GM23248 (cell line): Measurements from ENCODE around the gene KNSTRN. TPM values are rescaled to one million over a fixed set of nuclear protein-coding genes. Genes with fewer than 3 reads are reported as not detected.

Experiments
- DNase-seq: peaks from one replicate; pipeline ENCODE4 v3.0.0-alpha.2; 2015
- H2AFZ ChIP-seq: fragments of 200-600 bp; sonication (generic); 2 replicates; pipeline ENCODE4 v1.6.1; 2016; ENCODE audit warnings: antibody characterized with exemption
- H3F3A ChIP-seq: fragments of 200-600 bp; sonication (generic); 2 replicates; pipeline ENCODE4 v1.6.1; 2016; ENCODE audit warnings: mild to moderate bottlenecking, antibody characterized with exemption, mixed run types; ENCODE audit not compliant: insufficient read depth
- H3K27ac ChIP-seq: fragments of 200-600 bp; sonication (generic); 2 replicates; pipeline ENCODE4 v1.5.1; 2016; ENCODE audit warnings: mild to moderate bottlenecking
- H3K27me3 ChIP-seq: fragments of 200-600 bp; sonication (generic); replicated peaks from 2 replicates; pipeline ENCODE4 v1.6.1; 2016; ENCODE audit warnings: mild to moderate bottlenecking; ENCODE audit not compliant: insufficient read depth
- H3K36me3 ChIP-seq: fragments of 200-600 bp; sonication (generic); 2 replicates; pipeline ENCODE4 v1.6.1; 2016; ENCODE audit warnings: low read depth, mild to moderate bottlenecking
- H3K4me1 ChIP-seq: fragments of 200-600 bp; sonication (generic); 2 replicates; pipeline ENCODE4 v1.6.1; 2016; ENCODE audit warnings: mild to moderate bottlenecking; ENCODE audit not compliant: insufficient read depth
- H3K4me2 ChIP-seq: fragments of 200-600 bp; sonication (generic); one replicate; pipeline ENCODE4 v1.6.1; 2016; ENCODE audit warnings: mild to moderate bottlenecking; ENCODE audit not compliant: unreplicated experiment
- H3K4me3 ChIP-seq: fragments of 200-600 bp; sonication (generic); 2 replicates; pipeline ENCODE4 v1.5.1; 2016; ENCODE audit warnings: mild to moderate bottlenecking
- H3K79me2 ChIP-seq: fragments of 200-600 bp; sonication (generic); 2 replicates; pipeline ENCODE4 v1.6.1; 2016; ENCODE audit warnings: mild to moderate bottlenecking; ENCODE audit not compliant: insufficient read depth
- H3K9ac ChIP-seq: fragments of 200-600 bp; sonication (generic); 2 replicates; pipeline ENCODE4 v1.6.1; 2016; ENCODE audit warnings: mild to moderate bottlenecking
- H3K9me2 ChIP-seq: fragments of 200-600 bp; sonication (generic); 2 replicates; pipeline ENCODE4 v1.6.1; 2016; ENCODE audit warnings: mixed run types, mild to moderate bottlenecking, moderate library complexity; ENCODE audit not compliant: insufficient read depth
- H3K9me3 ChIP-seq: fragments of 200-600 bp; sonication (generic); one replicate; pipeline ENCODE4 v1.6.1; 2017; ENCODE audit warnings: low read depth
- H4K20me1 ChIP-seq: fragments of 200-600 bp; sonication (generic); 2 replicates; pipeline ENCODE4 v1.6.0; 2016; ENCODE audit not compliant: insufficient read depth
- EZH2 ChIP-seq: fragments of 200-600 bp; sonication (generic); IDR thresholded peaks from 2 replicates; pipeline ENCODE4 v1.6.1; 2018; ENCODE audit warnings: antibody characterized with exemption, mild to moderate bottlenecking; ENCODE audit not compliant: insufficient read depth, poor library complexity, severe bottlenecking
- EZH2phosphoT487 ChIP-seq: fragments of 200-600 bp; sonication (generic); IDR thresholded peaks from 2 replicates; pipeline ENCODE4 v1.6.1; 2018; ENCODE audit warnings: antibody characterized with exemption, moderate library complexity, mild to moderate bottlenecking, low read depth; ENCODE audit not compliant: insufficient read depth
- WGBS, 2 experiments: methylation state at CpG; one replicate each; pipeline ENCODE4 v1.1.6; 2015 to 2017; ENCODE audit warnings: low lambda C conversion rate in 2 of 2, low coverage in 1 of 2; ENCODE audit errors: missing lambda C conversion rate in 2 of 2; 5-methylcytosine and 5-hydroxymethylcytosine counted together
- in situ Hi-C: fragments of 300-500 bp; cut with MboI; formaldehyde crosslinking; loops from 2 replicates; pipeline ENCODE4 v1.15.0; 2020
- polyA plus RNA-seq: library from polyadenylated mRNA; unstranded; fragments of >200 nt; fragmentation: Nextera tagmentation; extraction: Ambion mirVana; gene quantifications from 2 replicates; pipeline ENCODE4 v1.2.1, GENCODE V29; 2016
- total RNA-seq: library from RNA; depleted of rRNA; stranded (reverse); fragments of >200 nt; shearing (Covaris generic); gene quantifications from 2 replicates; pipeline ENCODE4 v1.2.3, GENCODE V29; 2014

KNSTRN gene
- total and polyA plus RNA-seq, 2 experiments from 2014 or later = 31.1 to 37.7 TPM

DNA sequence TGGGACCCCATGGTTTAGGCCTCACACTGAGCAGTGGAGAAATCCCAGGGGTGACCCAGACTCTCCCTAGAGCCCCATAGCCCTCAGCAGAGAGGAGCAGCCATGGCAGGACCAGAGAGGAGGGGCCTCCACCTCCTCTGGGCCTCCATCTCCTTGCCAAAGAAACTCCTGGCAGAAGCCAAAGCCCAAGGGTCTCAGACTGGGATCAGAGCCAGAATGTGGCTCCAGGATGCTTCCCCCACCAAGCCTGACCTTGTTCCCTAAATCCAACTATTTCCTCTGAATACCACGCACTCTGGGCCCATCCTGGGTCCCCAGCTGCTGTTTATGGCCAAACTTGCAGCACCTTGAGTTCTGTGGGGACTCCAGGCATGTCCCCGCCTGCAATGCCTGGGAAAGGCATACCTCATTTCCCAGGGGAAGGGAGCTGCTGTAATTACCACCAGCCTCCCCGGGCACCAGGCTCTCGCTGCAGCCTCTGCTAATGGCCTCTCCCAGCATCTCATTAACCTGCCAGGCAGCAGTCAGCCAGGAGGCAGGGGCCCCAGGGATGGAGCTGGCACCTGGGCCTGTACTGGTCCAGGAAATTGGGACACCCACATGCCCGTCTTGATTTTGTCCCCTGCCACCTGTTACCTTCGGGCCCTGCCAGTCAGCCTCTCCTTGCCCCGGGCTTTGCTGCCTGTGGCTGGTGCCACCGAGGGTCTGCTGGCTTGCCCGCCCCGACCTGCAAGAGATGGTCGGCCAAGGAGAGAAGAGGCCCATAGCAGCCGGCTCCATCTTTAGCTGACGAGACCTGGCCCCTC is 46.4 kb upstream of the KNSTRN start:
- no peaks in the 10 kb centered on the region for H3K9me3 ChIP-seq
- 81 to 84% methylated on average over 13 of the region's 13 CpGs for WGBS, 2 experiments
- H4K20me1 ChIP-seq = no peaks in the 10 kb centered on the region
- H3K4me2 ChIP-seq = no peak overlapping the region
- H3K79me2 ChIP-seq = peaks cover 29% of the 10 kb centered on the region
- no peaks in the 10 kb centered on the region for H3K27me3 ChIP-seq
- peaks cover 7% of the 10 kb centered on the region; the same call in 1 of the 2 replicates for H3K36me3 ChIP-seq
- H3K4me1 ChIP-seq = peaks cover 36% of the 10 kb centered on the region
- peaks cover 21% of the 10 kb centered on the region for H3F3A ChIP-seq
- no peak overlapping the region for H3K4me3 ChIP-seq
- no peaks in the 10 kb centered on the region for H3K9me2 ChIP-seq
- no peak overlapping the region for H2AFZ ChIP-seq
- DNase-seq = no peak
- no peak overlapping the region for H3K9ac ChIP-seq
- in situ Hi-C loops = no loop called here
- H3K27ac ChIP-seq = no peak overlapping the region
- TF ChIP-seq EZH2phosphoT487 (no peak), EZH2 (no peak)

DNA sequence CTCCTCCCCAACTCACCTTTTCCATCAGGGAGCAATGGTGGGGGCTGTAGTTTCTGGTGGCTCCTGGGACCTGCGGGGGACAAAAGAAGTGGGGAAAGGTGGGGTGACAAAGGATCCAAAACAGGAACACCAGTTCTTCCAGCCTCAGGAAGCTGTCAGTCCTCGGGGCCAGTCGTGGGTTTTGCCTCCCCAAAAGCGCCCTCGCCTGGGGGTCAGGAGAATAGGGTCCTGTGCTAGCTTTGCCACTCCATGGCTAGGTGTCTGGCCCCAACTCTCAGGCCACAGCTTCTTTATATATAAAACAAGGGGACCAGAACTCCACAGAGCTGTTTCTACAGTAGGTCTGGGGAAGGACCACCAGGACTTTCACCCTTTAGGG is 45.8 kb upstream of the KNSTRN start:
- Histone ChIP-seq H2AFZ (no peak overlapping the region), H3K4me3 (no peak overlapping the region), H3K9ac (no peak overlapping the region), H3K27me3 (no peaks in the 10 kb centered on the region), H3K36me3 (peaks cover 7% of the 10 kb centered on the region; the same call in 1 of the 2 replicates), H3K9me3 (no peaks in the 10 kb centered on the region), H3K79me2 (peaks cover 29% of the 10 kb centered on the region), H3K4me2 (no peak overlapping the region), H3K4me1 (peaks cover 42% of the 10 kb centered on the region), H3K9me2 (no peaks in the 10 kb centered on the region), H3K27ac (no peak overlapping the region), H4K20me1 (no peaks in the 10 kb centered on the region), H3F3A (peaks cover 23% of the 10 kb centered on the region)
- in situ Hi-C loops = no loop called here
- no peak for TF ChIP-seq EZH2
- TF ChIP-seq EZH2phosphoT487 = no peak
- WGBS, 2 experiments = 88 to 89% methylated on average over 5 of the region's 5 CpGs
- DNase-seq = no peak

DNA sequence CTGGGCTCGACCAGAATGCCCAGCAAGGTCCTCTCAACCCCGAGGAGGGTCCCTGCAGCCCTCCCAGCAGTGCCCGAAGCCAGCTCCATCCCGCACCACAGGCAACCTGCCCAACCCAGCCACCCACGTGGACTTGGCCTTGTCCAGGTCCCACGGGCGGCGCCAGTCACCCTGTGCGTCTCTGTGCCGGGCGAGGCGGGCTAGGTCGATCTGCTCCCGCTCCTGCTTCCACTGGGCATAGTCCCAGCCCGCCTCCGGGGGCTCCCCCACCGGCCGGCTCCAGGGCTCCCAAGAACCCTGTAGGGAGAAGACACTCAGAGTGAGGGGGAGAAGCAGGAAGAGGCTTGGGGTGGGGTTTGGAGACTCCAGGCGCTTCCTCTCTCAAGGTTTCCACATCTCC is 44.9 kb upstream of the KNSTRN start:
- H3K9me3 ChIP-seq = no peaks in the 10 kb centered on the region
- no peak overlapping the region for H2AFZ ChIP-seq
- H3K4me2 ChIP-seq = peak overlapping the region; percentile 90
- H3K27ac ChIP-seq = 0 out of 2 replicates have a peak overlapping the region, but pooled peaks have one; percentile 99
- H3K9ac ChIP-seq = peak overlapping the region; percentile 96
- peaks cover 19% of the 10 kb centered on the region for H3F3A ChIP-seq
- H3K79me2 ChIP-seq = peaks cover 29% of the 10 kb centered on the region
- peak overlapping the region; percentile 79 for H3K4me3 ChIP-seq
- no peaks in the 10 kb centered on the region for H4K20me1 ChIP-seq
- no peaks in the 10 kb centered on the region for H3K27me3 ChIP-seq
- 79% methylated on average over 17 to 19 of the region's 19 CpGs for WGBS, 2 experiments
- H3K36me3 ChIP-seq = peaks cover 7% of the 10 kb centered on the region; the same call in 1 of the 2 replicates
- H3K9me2 ChIP-seq = no peaks in the 10 kb centered on the region
- peaks cover 50% of the 10 kb centered on the region for H3K4me1 ChIP-seq
- no peak for DNase-seq
- in situ Hi-C loops = no loop called here
- TF ChIP-seq EZH2phosphoT487 = no peak
- TF ChIP-seq EZH2 = no peak

DNA sequence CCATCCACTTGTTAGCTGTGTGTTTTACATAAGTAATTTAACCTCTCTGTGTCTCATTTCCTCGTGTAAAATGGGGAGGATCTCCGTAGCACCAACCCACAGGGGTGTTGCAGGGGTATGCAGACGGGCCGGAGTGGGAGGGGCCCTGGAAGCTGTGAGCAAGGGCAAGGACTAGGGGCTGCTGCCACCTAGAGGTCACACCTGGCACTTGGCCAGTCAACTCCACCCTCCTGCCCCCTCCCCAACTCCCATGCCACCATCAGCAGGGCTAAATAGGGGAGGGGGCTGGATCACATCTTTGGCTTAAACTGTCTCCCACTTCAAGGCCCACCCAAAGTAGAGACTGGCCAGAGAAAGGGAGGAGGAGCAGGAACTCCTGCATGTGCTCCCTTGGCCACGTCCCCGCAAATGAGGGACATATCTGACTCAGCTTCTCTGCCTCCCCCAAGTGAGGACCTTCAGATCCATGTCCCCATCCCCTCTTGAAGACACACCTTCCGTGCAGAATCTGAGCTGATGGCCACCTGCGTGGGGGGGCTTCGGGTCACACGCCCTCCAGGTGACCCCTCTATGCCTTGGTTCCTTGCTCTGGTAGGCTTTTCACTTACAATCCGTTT is 44.4 kb upstream of the KNSTRN start:
- Histone ChIP-seq H3K4me2 (peak overlapping the region; percentile 90), H3K27me3 (no peaks in the 10 kb centered on the region), H3K9me3 (no peaks in the 10 kb centered on the region), H3K27ac (peak overlapping the region; percentile 99), H3F3A (peaks cover 24% of the 10 kb centered on the region), H3K4me1 (peaks cover 54% of the 10 kb centered on the region), H2AFZ (no peak overlapping the region), H3K79me2 (peaks cover 29% of the 10 kb centered on the region), H3K9me2 (no peaks in the 10 kb centered on the region), H4K20me1 (no peaks in the 10 kb centered on the region), H3K36me3 (peaks cover 7% of the 10 kb centered on the region; the same call in 1 of the 2 replicates), H3K9ac (peak overlapping the region; percentile 96), H3K4me3 (peak overlapping the region; percentile 79)
- TF ChIP-seq EZH2phosphoT487 (no peak), EZH2 (no peak)
- WGBS, 2 experiments = 48 to 54% methylated on average over 11 of the region's 11 CpGs
- in situ Hi-C loops = no loop called here
- peak; percentile 56 for DNase-seq
